Choroid plexus epithelial cell (primary cell): ENCODE data around the gene SCN5A.

Source experiments
- DNase-seq: peaks from one replicate; pipeline ENCODE4 v3.0.0-alpha.2; 2010; ENCODE audit warnings: low read depth
- H3K4me3 ChIP-seq: 2 replicates; pipeline ENCODE4 v1.5.1; 2011; ENCODE audit warnings: low read depth, mild to moderate bottlenecking, control low read depth, low read length, moderate library complexity
- CTCF ChIP-seq: conservative IDR thresholded peaks from 2 replicates; pipeline ENCODE4 v1.5.1; 2011; ENCODE audit warnings: low read depth, mild to moderate bottlenecking, control low read depth, inconsistent platforms, low read length, moderate library complexity

SCN5A gene

GRCh38 chr3:38549957-38550840 lies 99.3 kb downstream of the SCN5A start:
- DNase-seq: no peak
- TF ChIP-seq CTCF: no peak
- no peak overlapping the region for H3K4me3 ChIP-seq

- no peak for DNase-seq
- TF ChIP-seq CTCF: no peak
- no peak overlapping the region for H3K4me3 ChIP-seq
Measured at GRCh38 chr3:38549486-38549885, 100.0 kb downstream of the SCN5A start.

GRCh38 chr3:38549082-38549481 lies 100.4 kb downstream of the SCN5A start:
- DNase-seq: no peak
- no peak overlapping the region for H3K4me3 ChIP-seq
- no peak for TF ChIP-seq CTCF

- H3K4me3 ChIP-seq: no peak overlapping the region
- no peak for DNase-seq
- TF ChIP-seq CTCF: no peak
Measured at GRCh38 chr3:38548154-38548931, 101.1 kb downstream of the SCN5A start.

GRCh38 chr3:38545983-38546382 lies 103.5 kb downstream of the SCN5A start:
- TF ChIP-seq CTCF: no peak
- H3K4me3 ChIP-seq: no peak overlapping the region
- no peak for DNase-seq

- no peak for DNase-seq
- no peak overlapping the region for H3K4me3 ChIP-seq
- no peak for TF ChIP-seq CTCF
Measured at GRCh38 chr3:38545550-38545949, 103.9 kb downstream of the SCN5A start.
